ENCODE results near the gene PITX3. TPM values are rescaled to one million over a fixed set of nuclear protein-coding genes. Genes with fewer than 3 reads are reported as not detected.
"Not testable (repeated sequence)": the region's sequence is repeated elsewhere in the genome, so short reads cannot be mapped to it uniquely, and the experiment has no call there.

The PITX3 gene
- total and polyA plus RNA-seq, 9 of the 15 experiments (the other 6 are each of a cell fraction or from before 2014, with no cell fraction given): 0.30 to 0.98 (median 0.95) TPM; not detected in 6

DNA sequence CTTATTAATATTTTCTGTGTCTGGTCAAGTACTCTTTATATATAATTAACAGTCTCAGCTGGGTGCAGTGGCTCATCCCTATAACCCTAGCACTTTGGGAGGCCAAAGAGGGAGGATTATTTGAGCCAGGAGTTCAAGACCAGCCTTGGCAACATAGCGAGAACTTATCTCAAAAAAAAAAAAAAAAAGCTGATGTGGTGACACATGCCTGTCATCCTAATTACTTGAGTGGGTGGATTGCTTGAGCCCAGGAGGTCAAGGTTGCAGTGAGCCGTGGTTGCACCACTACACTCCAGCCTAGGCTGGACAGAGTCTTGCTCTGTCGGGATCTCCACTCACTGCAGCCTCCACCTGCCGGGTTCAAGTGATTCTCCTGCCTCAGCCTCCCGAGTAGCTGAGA lies 21.9 kb downstream of the PITX3 start:
- ChIA-PET CTCF (ENCODE audit: low intra/inter-chr PET ratio) (no interaction called here), POLR2A (interaction anchor here (1.2 kb wide), 1 partner anchor 127 kb away, joined by 3 read pairs; no protein-coding TSS in a partner anchor)
- no peak overlapping the region for H3K4me2 ChIP-seq (ENCODE audit: insufficient read depth, low read length)
- in situ Hi-C loops (cut with MboI) (no loop called here), intact Hi-C loops (cut with micrococcal nuclease) (no loop called here)
- no peaks in the 10 kb centered on the region for H3K9me3 ChIP-seq (replicated peaks; ENCODE audit: control insufficient read depth, insufficient read depth, low read depth, low read length)
- no peak for FAIRE-seq
- no peak overlapping the region for H3K27ac ChIP-seq (ENCODE audit: extremely low read depth, low read depth, low read length)
- no peaks in the 10 kb centered on the region for H3K36me3 ChIP-seq (ENCODE audit: control insufficient read depth, insufficient read depth, low read length)
- H3K79me2 ChIP-seq (ENCODE audit: control insufficient read depth, insufficient read depth, low read length): no peaks in the 10 kb centered on the region
- no peaks in the 10 kb centered on the region for H3K9me1 ChIP-seq (ENCODE audit: control insufficient read depth, insufficient read depth, low read length)
- peak; percentile 40; the same call in 1 of the 3 replicates for ATAC-seq
- peaks cover 0 to 5% of the 10 kb centered on the region in 2 experiments; a peak in 2 of 5 replicates for H3K27me3 ChIP-seq (ENCODE audit: control insufficient read depth in 2 of 2, insufficient read depth in 2 of 2, low read length in 2 of 2)
- DNase-seq (ENCODE audit: extremely low read depth in 1 of 4, low spot score in 3 of 4): no peak
- H3K4me1 ChIP-seq (replicated peaks in 1 of 2; ENCODE audit: control insufficient read depth in 2 of 2, insufficient read depth in 2 of 2, low read length in 2 of 2): no peaks in the 10 kb centered on the region; a peak in 1 of 5 replicates
- TF ChIP-seq, protein P1, sequence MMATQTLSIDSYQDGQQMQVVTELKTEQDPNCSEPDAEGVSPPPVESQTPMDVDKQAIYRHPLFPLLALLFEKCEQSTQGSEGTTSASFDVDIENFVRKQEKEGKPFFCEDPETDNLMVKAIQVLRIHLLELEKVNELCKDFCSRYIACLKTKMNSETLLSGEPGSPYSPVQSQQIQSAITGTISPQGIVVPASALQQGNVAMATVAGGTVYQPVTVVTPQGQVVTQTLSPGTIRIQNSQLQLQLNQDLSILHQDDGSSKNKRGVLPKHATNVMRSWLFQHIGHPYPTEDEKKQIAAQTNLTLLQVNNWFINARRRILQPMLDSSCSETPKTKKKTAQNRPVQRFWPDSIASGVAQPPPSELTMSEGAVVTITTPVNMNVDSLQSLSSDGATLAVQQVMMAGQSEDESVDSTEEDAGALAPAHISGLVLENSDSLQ (IDR thresholded peaks at IDR 0.05): peak; percentile 73
- TF ChIP-seq GATAD2B (IDR thresholded peaks at IDR 0.05; ENCODE audit: borderline replicate concordance) (no peak), ZNF384 (IDR thresholded peaks at IDR 0.05; ENCODE audit: low read depth, low read length) (peak; percentile 82), PBX2 (CRISPR knock-in tag; IDR thresholded peaks at IDR 0.05; ENCODE audit: low read depth) (no peak), PBX2 (tag; conservative IDR thresholded peaks at IDR 0.05; ENCODE audit: low read depth) (peak; percentile 61), BRD9 (IDR thresholded peaks at IDR 0.05; ENCODE audit: low read depth, partially characterized antibody) (no peak), PHB (CRISPR knock-in tag; IDR thresholded peaks at IDR 0.05) (no peak), MIER1 (IDR thresholded peaks at IDR 0.05; ENCODE audit: low read depth) (no peak), ZNF778 (CRISPR knock-in tag; IDR thresholded peaks at IDR 0.05) (no peak), MED1 (CRISPR knock-in tag; IDR thresholded peaks at IDR 0.05; ENCODE audit: borderline replicate concordance) (no peak), EGR1 (conservative IDR thresholded peaks at IDR 0.05) (peak; percentile 87), SMAD4 (CRISPR knock-in tag; conservative IDR thresholded peaks at IDR 0.05) (no peak), MEIS2 (IDR thresholded peaks at IDR 0.05; ENCODE audit: partially characterized antibody) (peak; percentile 61), ZNF668 (CRISPR knock-in tag; IDR thresholded peaks at IDR 0.05) (no peak), ZNF253 (CRISPR knock-in tag; conservative IDR thresholded peaks at IDR 0.05) (no peak)
- no peak overlapping the region for H2AFZ ChIP-seq (ENCODE audit: low read depth, low read length)
- no TSS peak for BruUV-seq (replicated peaks)
- no peak overlapping the region for H3K9ac ChIP-seq (ENCODE audit: insufficient read depth in 1 of 2, low read depth in 2 of 2, low read length in 2 of 2)
- WGBS (ENCODE audit: insufficient coverage, low coverage, missing lambda C conversion rate): 7% methylated on average over 3 of the region's 5 CpGs
- no peak overlapping the region for H3K4me3 ChIP-seq
- H4K20me1 ChIP-seq (replicated peaks; ENCODE audit: control insufficient read depth, insufficient read depth, low read length): no peaks in the 10 kb centered on the region

DNA sequence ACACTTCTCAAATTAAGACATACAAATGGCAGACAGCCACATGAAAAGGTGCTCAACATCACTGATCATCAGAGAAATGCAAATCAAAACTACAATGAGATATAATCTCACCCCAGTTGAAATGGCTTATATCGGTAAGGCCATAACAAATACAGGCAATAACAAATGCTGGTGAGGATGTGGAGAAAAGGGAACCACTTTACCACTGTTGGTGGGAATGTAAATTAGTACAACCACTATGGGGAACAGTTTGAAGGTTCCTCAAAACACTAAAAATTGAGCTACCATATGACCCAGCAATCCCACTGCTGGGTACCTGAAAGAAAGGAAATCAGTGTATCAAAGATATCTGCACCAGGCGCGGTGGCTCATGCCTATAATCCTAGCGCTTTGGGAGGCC lies 27.7 kb downstream of the PITX3 start:
- H3K9me3 ChIP-seq (replicated peaks; ENCODE audit: control insufficient read depth, insufficient read depth, low read depth, low read length); in situ Hi-C loops (cut with MboI); H3K36me3 ChIP-seq (ENCODE audit: control insufficient read depth, insufficient read depth, low read length); ATAC-seq; BruUV-seq (replicated peaks); CTCF ChIA-PET (ENCODE audit: low intra/inter-chr PET ratio); POLR2A ChIA-PET; H3K9ac ChIP-seq (ENCODE audit: insufficient read depth in 1 of 2, low read depth in 2 of 2, low read length in 2 of 2); H2AFZ ChIP-seq (ENCODE audit: low read depth, low read length); FAIRE-seq; H3K27ac ChIP-seq (ENCODE audit: extremely low read depth, low read depth, low read length); DNase-seq (ENCODE audit: extremely low read depth in 1 of 4, low spot score in 3 of 4); intact Hi-C loops (cut with micrococcal nuclease); H3K4me3 ChIP-seq; H3K27me3 ChIP-seq (ENCODE audit: control insufficient read depth in 2 of 2, insufficient read depth in 2 of 2, low read length in 2 of 2); H3K9me1 ChIP-seq (ENCODE audit: control insufficient read depth, insufficient read depth, low read length); H3K4me2 ChIP-seq (ENCODE audit: insufficient read depth, low read length); H3K79me2 ChIP-seq (ENCODE audit: control insufficient read depth, insufficient read depth, low read length); H3K4me1 ChIP-seq (replicated peaks in 1 of 2; ENCODE audit: control insufficient read depth in 2 of 2, insufficient read depth in 2 of 2, low read length in 2 of 2); H4K20me1 ChIP-seq (replicated peaks; ENCODE audit: control insufficient read depth, insufficient read depth, low read length): not testable (repeated sequence)
- WGBS (ENCODE audit: insufficient coverage, low coverage, missing lambda C conversion rate): 0% methylated on average over 3 of the region's 4 CpGs
